Hematopoietic multipotent progenitor cell treated with erythropoietin and hydrocortisone succinate and interleukin-3 and kit ligand, for 6 days (in vitro differentiated cells): ENCODE results near the gene RAPGEF1.
"Not testable (repeated sequence)": the region's sequence is repeated elsewhere in the genome, so short reads cannot be mapped to it uniquely, and the experiment has no call there.

Source experiments
- DNase-seq: peaks from one replicate; pipeline ENCODE4 v3.0.0-alpha.2; 2015

The RAPGEF1 gene

GRCh38 chr9:131703697-131704096 is 36.2 kb downstream of the RAPGEF1 start:
- no peak for DNase-seq

GRCh38 chr9:131702911-131703310 is 37.0 kb downstream of the RAPGEF1 start:
- DNase-seq: no peak

GRCh38 chr9:131701789-131702337 is 38.0 kb downstream of the RAPGEF1 start:
- no peak for DNase-seq

GRCh38 chr9:131701436-131701781 is 38.5 kb downstream of the RAPGEF1 start:
- no peak for DNase-seq

- peak; percentile 16 for DNase-seq
Measured at GRCh38 chr9:131700765-131701435, 39.0 kb downstream of the RAPGEF1 start.

- DNase-seq: no peak
Measured at GRCh38 chr9:131700076-131700475, 39.8 kb downstream of the RAPGEF1 start.

- DNase-seq: no peak
Measured at GRCh38 chr9:131698618-131698985, 41.3 kb downstream of the RAPGEF1 start.

- DNase-seq: peak; percentile 56
Measured at GRCh38 chr9:131697908-131698617, 41.8 kb downstream of the RAPGEF1 start.

GRCh38 chr9:131697097-131697496 is 42.8 kb downstream of the RAPGEF1 start:
- no peak for DNase-seq

GRCh38 chr9:131695836-131696460 is 43.9 kb downstream of the RAPGEF1 start:
- DNase-seq: no peak

GRCh38 chr9:131695366-131695765 is 44.5 kb downstream of the RAPGEF1 start:
- DNase-seq: no peak

GRCh38 chr9:131693651-131694597 is 46.0 kb downstream of the RAPGEF1 start:
- no peak for DNase-seq

- no peak for DNase-seq
Measured at GRCh38 chr9:131692612-131693562, 47.0 kb downstream of the RAPGEF1 start.

GRCh38 chr9:131691969-131692611 is 47.8 kb downstream of the RAPGEF1 start:
- no peak for DNase-seq

GRCh38 chr9:131690941-131691573 is 48.8 kb downstream of the RAPGEF1 start:
- DNase-seq: peak; percentile 35

- no peak for DNase-seq
Measured at GRCh38 chr9:131690462-131690861, 49.4 kb downstream of the RAPGEF1 start.

GRCh38 chr9:131688377-131688776 is 51.5 kb downstream of the RAPGEF1 start:
- DNase-seq: no peak

- no peak for DNase-seq
Measured at GRCh38 chr9:131685753-131686706, 53.8 kb downstream of the RAPGEF1 start.

GRCh38 chr9:131683094-131683493 is 56.8 kb downstream of the RAPGEF1 start:
- not testable (repeated sequence) for DNase-seq
